Ascending aorta (tissue), 2 donors: ENCODE data around the gene KLC1. TPM values are rescaled to one million over a fixed set of nuclear protein-coding genes. Genes with fewer than 3 reads are reported as not detected.
A peak's percentile ranks its signal among the peaks of the same experiment; 100 is the strongest.

Source experiments
- DNase-seq, 2 donors: peaks; one replicate each; pipeline ENCODE4 v3.0.0-alpha.2; 2019; ENCODE audit warnings: low spot score in 2 of 2
- H3K27ac ChIP-seq, 2 donors: fragments of 200-600 bp; sonication (generic); one replicate each; pipeline ENCODE4 v1.5.1; 2016 to 2017; ENCODE audit warnings: mild to moderate bottlenecking in 1 of 2
- H3K27me3 ChIP-seq: fragments of 200-600 bp; sonication (generic); one replicate; pipeline ENCODE4 v1.5.1; 2017
- H3K36me3 ChIP-seq, 2 donors: fragments of 200-600 bp; sonication (generic); one replicate each; pipeline ENCODE4 v1.5.1; 2016
- H3K4me1 ChIP-seq, 2 donors: fragments of 200-600 bp; sonication (generic); one replicate each; pipeline ENCODE4 v1.5.1; 2016 to 2017; ENCODE audit warnings: mild to moderate bottlenecking in 1 of 2
- H3K4me3 ChIP-seq, 2 donors: fragments of 200-600 bp; sonication (generic); one replicate each; pipeline ENCODE4 v1.5.1; 2016 to 2017; ENCODE audit warnings: mild to moderate bottlenecking in 1 of 2
- H3K9me3 ChIP-seq, 2 donors: fragments of 200-600 bp; sonication (generic); one replicate each; pipeline ENCODE4 v1.5.1; 2016
- intact Hi-C: fragments of 100-400 bp; cut with DNase I; formaldehyde crosslinking; loops from one replicate; pipeline ENCODE4 v1.15.1; 2023
- total RNA-seq: library from RNA; depleted of rRNA; stranded (reverse); fragments of >200 nt; gene quantifications from one replicate; pipeline ENCODE4 v1.1.0, GENCODE V29; 2016
- TF ChIP-seq, protein P1 (sequence below), 3 experiments: fragments of 200-600 bp in 2 of 3; fragments of 450-650 bp in 1 of 3; sonication (generic) in 2 of 3; IDR thresholded peaks; one replicate each; pipeline ENCODE4 v1.5.1; 2016 to 2019; ENCODE audit warnings: antibody characterized with exemption in 3 of 3, mild to moderate bottlenecking in 1 of 3, moderate library complexity in 1 of 3

The KLC1 gene
- total RNA-seq, 1 donor from 2014 or later: 302 TPM

- peaks cover 4 to 33% of the 10 kb centered on the region in 2 donors for H3K4me1 ChIP-seq
These were observed 1.5 kb downstream of the KLC1 start for GRCh38 chr14:103630364-103631108.

GRCh38 chr14:103633391-103633790 is 4.4 kb downstream of the KLC1 start:
- H3K4me3 ChIP-seq: no peak overlapping the region
- H3K9me3 ChIP-seq: peaks cover 0 to 8% of the 10 kb centered on the region in 2 donors
- peak overlapping the region; percentile 8 to 44 for H3K27ac ChIP-seq
- TF ChIP-seq, protein P1, sequence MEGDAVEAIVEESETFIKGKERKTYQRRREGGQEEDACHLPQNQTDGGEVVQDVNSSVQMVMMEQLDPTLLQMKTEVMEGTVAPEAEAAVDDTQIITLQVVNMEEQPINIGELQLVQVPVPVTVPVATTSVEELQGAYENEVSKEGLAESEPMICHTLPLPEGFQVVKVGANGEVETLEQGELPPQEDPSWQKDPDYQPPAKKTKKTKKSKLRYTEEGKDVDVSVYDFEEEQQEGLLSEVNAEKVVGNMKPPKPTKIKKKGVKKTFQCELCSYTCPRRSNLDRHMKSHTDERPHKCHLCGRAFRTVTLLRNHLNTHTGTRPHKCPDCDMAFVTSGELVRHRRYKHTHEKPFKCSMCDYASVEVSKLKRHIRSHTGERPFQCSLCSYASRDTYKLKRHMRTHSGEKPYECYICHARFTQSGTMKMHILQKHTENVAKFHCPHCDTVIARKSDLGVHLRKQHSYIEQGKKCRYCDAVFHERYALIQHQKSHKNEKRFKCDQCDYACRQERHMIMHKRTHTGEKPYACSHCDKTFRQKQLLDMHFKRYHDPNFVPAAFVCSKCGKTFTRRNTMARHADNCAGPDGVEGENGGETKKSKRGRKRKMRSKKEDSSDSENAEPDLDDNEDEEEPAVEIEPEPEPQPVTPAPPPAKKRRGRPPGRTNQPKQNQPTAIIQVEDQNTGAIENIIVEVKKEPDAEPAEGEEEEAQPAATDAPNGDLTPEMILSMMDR (IDR thresholded peaks at IDR 0.05): no peak
- H3K36me3 ChIP-seq: peaks cover 0 to 8% of the 10 kb centered on the region in 2 donors
- H3K27me3 ChIP-seq: no peaks in the 10 kb centered on the region
- DNase-seq: no peak
- intact Hi-C loops: no loop called here
- H3K4me1 ChIP-seq: peaks cover 8 to 35% of the 10 kb centered on the region in 2 donors

More at GRCh38 chr14:103630364-103631108, 1.5 kb downstream of the KLC1 start:
- H3K27me3 ChIP-seq: no peaks in the 10 kb centered on the region
- H3K36me3 ChIP-seq: peaks cover 0 to 8% of the 10 kb centered on the region in 2 donors
- H3K27ac ChIP-seq: peak overlapping the region; percentile 96 to 99
- peak overlapping the region; percentile 78 to 80 for H3K4me3 ChIP-seq
- intact Hi-C loops: no loop called here
- no peaks in the 10 kb centered on the region for H3K9me3 ChIP-seq
- TF ChIP-seq, protein P1 (IDR thresholded peaks at IDR 0.05): no peak
- no peak for DNase-seq

DNA sequence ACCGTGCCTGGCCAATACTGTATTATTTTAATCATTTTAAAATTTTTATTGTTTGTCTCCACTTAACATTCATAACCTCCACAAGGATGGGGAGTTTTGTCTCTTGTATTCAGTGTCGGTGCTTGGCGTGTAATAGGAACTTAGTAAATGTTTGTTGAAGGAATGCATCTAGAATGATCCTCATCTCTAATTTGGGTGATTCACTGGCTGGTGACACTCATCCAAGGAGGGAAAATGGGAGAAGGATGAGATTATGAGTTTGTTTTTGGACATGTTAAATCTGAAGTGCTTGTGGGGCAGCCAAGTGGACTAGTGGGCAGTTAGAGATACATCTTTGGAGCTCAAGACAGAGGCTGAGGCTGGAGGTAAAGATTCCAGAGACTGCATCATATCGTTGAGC is 5.1 kb downstream of the KLC1 start:
- TF ChIP-seq, protein P1 (IDR thresholded peaks at IDR 0.05): no peak
- Histone ChIP-seq H3K27ac (peak overlapping the region; percentile 8 to 44), H3K4me3 (no peak overlapping the region), H3K36me3 (peaks cover 0 to 8% of the 10 kb centered on the region in 2 donors), H3K27me3 (no peaks in the 10 kb centered on the region), H3K4me1 (peaks cover 12 to 41% of the 10 kb centered on the region in 2 donors), H3K9me3 (peaks cover 0 to 8% of the 10 kb centered on the region in 2 donors)
- intact Hi-C loops: no loop called here
- DNase-seq: no peak

GRCh38 chr14:103638594-103638993 is 9.6 kb downstream of the KLC1 start:
- intact Hi-C loops: no loop called here
- TF ChIP-seq, protein P1 (IDR thresholded peaks at IDR 0.05): no peak
- no peak for DNase-seq
- Histone ChIP-seq H3K27ac (peak overlapping the region; percentile 69 to 72), H3K27me3 (no peaks in the 10 kb centered on the region), H3K9me3 (peaks cover 0 to 8% of the 10 kb centered on the region in 2 donors), H3K36me3 (no peaks in the 10 kb centered on the region), H3K4me3 (no peak overlapping the region), H3K4me1 (peaks cover 13 to 53% of the 10 kb centered on the region in 2 donors)

GRCh38 chr14:103641161-103641560 is 12.2 kb downstream of the KLC1 start:
- Histone ChIP-seq H3K4me3 (no peak overlapping the region), H3K36me3 (no peaks in the 10 kb centered on the region), H3K4me1 (peaks cover 13 to 34% of the 10 kb centered on the region in 2 donors), H3K9me3 (peaks cover 0 to 8% of the 10 kb centered on the region in 2 donors), H3K27me3 (no peaks in the 10 kb centered on the region), H3K27ac (peak overlapping the region; percentile 3 to 69)
- no peak for DNase-seq
- intact Hi-C loops: no loop called here
- TF ChIP-seq, protein P1 (IDR thresholded peaks at IDR 0.05): no peak
